WI38 (cell line): ENCODE results near the gene CKS1B.

Experiments
- H3K4me3 ChIP-seq: 2 replicates; pipeline ENCODE4 v1.5.1; 2011; ENCODE audit warnings: low read depth, mild to moderate bottlenecking, control low read depth, low read length
- CTCF ChIP-seq: IDR thresholded peaks from 2 replicates; pipeline ENCODE4 v1.5.1; 2012; ENCODE audit warnings: low read depth, mild to moderate bottlenecking, control low read depth, low read length

The CKS1B gene

GRCh38 chr1:155011004-155011416 lies 36.5 kb downstream of the CKS1B start:
- H3K4me3 ChIP-seq: no peak overlapping the region
- TF ChIP-seq CTCF: no peak

- H3K4me3 ChIP-seq: no peak overlapping the region
- no peak for TF ChIP-seq CTCF
These were observed 37.0 kb downstream of the CKS1B start for GRCh38 chr1:155011437-155012025.

- H3K4me3 ChIP-seq: no peak overlapping the region
- TF ChIP-seq CTCF: no peak
These were observed 37.6 kb downstream of the CKS1B start for GRCh38 chr1:155012026-155012546.

- TF ChIP-seq CTCF: no peak
- H3K4me3 ChIP-seq: no peak overlapping the region
These were observed 38.5 kb downstream of the CKS1B start for GRCh38 chr1:155012776-155013602.

GRCh38 chr1:155013632-155014031 lies 39.2 kb downstream of the CKS1B start:
- no peak for TF ChIP-seq CTCF
- H3K4me3 ChIP-seq: no peak overlapping the region

- TF ChIP-seq CTCF: no peak
- H3K4me3 ChIP-seq: no peak overlapping the region
These were observed 40.4 kb downstream of the CKS1B start for GRCh38 chr1:155014709-155015508.
